K562 (cell line): ENCODE measurements around the gene BTG2. TPM values are rescaled to one million over a fixed set of nuclear protein-coding genes. Genes with fewer than 3 reads are reported as not detected.

Source experiments
- CHD4 ChIP-seq: fragments of 200-600 bp; sonication (generic); IDR thresholded peaks from 3 replicates; pipeline ENCODE4 v1.6.1; 2012; ENCODE audit warnings: low read depth, mild to moderate bottlenecking, mixed read lengths, low read length, inconsistent platforms; ENCODE audit not compliant: insufficient read depth, insufficient replicate concordance, poor library complexity, severe bottlenecking
- ELK1 ChIP-seq: sonication (generic); formaldehyde crosslinking; IDR thresholded peaks from 2 replicates; pipeline ENCODE4 v1.8.1; 2022; ENCODE audit warnings: missing genetic modification reagents
- ETV5 ChIP-seq: sonication (generic); formaldehyde crosslinking; IDR thresholded peaks from 2 replicates; pipeline ENCODE4 v1.4.0; 2020; ENCODE audit warnings: low read depth, mild to moderate bottlenecking, missing genetic modification reagents
- FIP1L1 ChIP-seq: fragments of 200-400 bp; formaldehyde crosslinking; IDR thresholded peaks from 2 replicates; pipeline ENCODE4 v1.6.1; 2018; ENCODE audit warnings: mild to moderate bottlenecking, low read depth, low read length; ENCODE audit not compliant: poor library complexity, severe bottlenecking
- GATAD2A ChIP-seq: fragments of 450-650 bp; IDR thresholded peaks from 2 replicates; pipeline ENCODE4 v1.6.1; 2017
- GMEB1 ChIP-seq: fragments of 250-450 bp; sonication (Bioruptor Pico); IDR thresholded peaks from 2 replicates; pipeline ENCODE4 v1.4.0; 2020; ENCODE audit warnings: mild to moderate bottlenecking
- HCFC1 ChIP-seq: IDR thresholded peaks from 2 replicates; pipeline ENCODE4 v1.6.1; 2012; ENCODE audit warnings: low read depth, low read length, improper control_type of control experiment
- HNRNPH1 ChIP-seq: fragments of 200-400 bp; formaldehyde crosslinking; optimal IDR thresholded peaks from 2 replicates; pipeline ENCODE3; 2017; ENCODE audit warnings: low read depth, mild to moderate bottlenecking, low read length, moderate library complexity
- PBX2 ChIP-seq, 2 experiments: IDR thresholded peaks in 1 of 2; conservative IDR thresholded peaks in 1 of 2; 2 replicates each; pipeline ENCODE4 v1.6.1; 2016; ENCODE audit warnings: low read depth in 2 of 2, mild to moderate bottlenecking in 1 of 2, missing compliant biosample characterization in 1 of 2, missing genetic modification characterization in 1 of 2, moderate library complexity in 1 of 2
- PHF20 ChIP-seq: fragments of 450-650 bp; IDR thresholded peaks from 2 replicates; pipeline ENCODE4 v1.6.1; 2018; ENCODE audit not compliant: partially characterized antibody
- SLC30A9 ChIP-seq: fragments of 250-450 bp; sonication (Bioruptor Pico); IDR thresholded peaks from 2 replicates; pipeline ENCODE4 v1.8.0; 2022; ENCODE audit warnings: mild to moderate bottlenecking, moderate library complexity
- SRSF9 ChIP-seq: fragments of 200-400 bp; formaldehyde crosslinking; IDR thresholded peaks from 2 replicates; pipeline ENCODE4 v1.6.1; 2017; ENCODE audit warnings: low read depth, low read length, borderline replicate concordance
- TAF1 ChIP-seq: IDR thresholded peaks from 2 replicates; pipeline ENCODE4 v1.6.1; 2011; ENCODE audit warnings: mild to moderate bottlenecking, low read length, moderate library complexity; ENCODE audit not compliant: insufficient read depth, control insufficient read depth, severe bottlenecking; ENCODE audit errors: extremely low read depth
- TEAD1 ChIP-seq, 2 experiments: fragments of 450-650 bp in 1 of 2; sonication (generic) in 1 of 2; formaldehyde crosslinking; IDR thresholded peaks; 2 replicates each; pipeline versions ENCODE4 v1.4.0 to v1.8.0; 2020 to 2022; ENCODE audit warnings: mild to moderate bottlenecking in 2 of 2, missing genetic modification reagents in 1 of 2
- TEAD4 ChIP-seq, 2 experiments: sonication (generic) in 1 of 2; formaldehyde crosslinking in 1 of 2; IDR thresholded peaks; 2 replicates each; pipeline versions ENCODE4 v1.6.1 to v1.8.0; 2012 to 2022; ENCODE audit warnings: borderline replicate concordance in 1 of 2, inconsistent platforms in 1 of 2, low read length in 1 of 2, mild to moderate bottlenecking in 1 of 2, missing genetic modification reagents in 1 of 2
- ZKSCAN3 ChIP-seq: fragments of 250-450 bp; sonication (Bioruptor Pico); IDR thresholded peaks from 2 replicates; pipeline ENCODE4 v1.4.0; 2020
- ZNF280A ChIP-seq: fragments of 450-650 bp; IDR thresholded peaks from 2 replicates; pipeline ENCODE4 v1.6.1; 2018; ENCODE audit warnings: mild to moderate bottlenecking, low read depth; ENCODE audit not compliant: partially characterized antibody
- ZNF316 ChIP-seq: fragments of 450-650 bp; IDR thresholded peaks from 2 replicates; pipeline ENCODE4 v1.6.1; 2016
- ZNF766 ChIP-seq: fragments of 200-800 bp; sonication (Bioruptor generic); conservative IDR thresholded peaks from 2 replicates; pipeline ENCODE4 v1.6.1; 2016; ENCODE audit warnings: missing genetic modification characterization, missing compliant biosample characterization
- polyA plus RNA-seq, 8 experiments: library from polyadenylated mRNA; depleted of rRNA in 4 of 8; stranded (reverse) in 5 of 8; unstranded in 3 of 8; fragments of >200 nt; fragmentation: Nextera tagmentation in 2 of 8; fragmentation: Illumina TruSeq in 1 of 8; extraction: Ambion mirVana in 2 of 8; extraction: Trizol in 1 of 8; gene quantifications; 2 replicates each; pipeline versions ENCODE4 v1.2.1 to v1.2.3, GENCODE V29; 2011 to 2014; ENCODE audit warnings: inconsistent platforms in 1 of 8, missing spikeins in 1 of 8
- total RNA-seq, 7 experiments: library from RNA; depleted of rRNA in 6 of 7; stranded (reverse); fragments of >200 nt in 6 of 7; fragmentation: Illumina TruSeq in 2 of 7; extraction: Trizol in 2 of 7; gene quantifications; 2 replicates each; pipeline versions ENCODE4 v1.2.1 to v1.2.3, GENCODE V29; 2011 to 2021; ENCODE audit warnings: low replicate concordance in 1 of 7

BTG2 gene
- total and polyA plus RNA-seq, 9 of the 15 experiments (the other 6 are each of a cell fraction or from before 2014, with no cell fraction given), result 2.3 to 41.9 (median 8.7) TPM

- TF ChIP-seq TEAD4 (IDR thresholded peaks at IDR 0.05; ENCODE audit: low read length), result peak; percentile 94
- TF ChIP-seq TEAD4 (CRISPR knock-in tag; IDR thresholded peaks at IDR 0.05; ENCODE audit: borderline replicate concordance), result no peak
- TF ChIP-seq SLC30A9 (CRISPR knock-in tag), result no peak
- TF ChIP-seq PHF20, result peak; percentile 10
- no peak for TF ChIP-seq FIP1L1
- TF ChIP-seq HCFC1, result no peak
- TF ChIP-seq ELK1, result no peak
- peak; percentile 4 to 82; a peak in 2 of 4 replicates for TF ChIP-seq TEAD1 (CRISPR knock-in tag; IDR thresholded peaks at IDR 0.05)
- TF ChIP-seq ZNF766 (CRISPR knock-in tag), result peak; percentile 78
- TF ChIP-seq SRSF9, result no peak
- TF ChIP-seq ZNF316, result no peak
- TF ChIP-seq ZNF280A, result no peak
- no peak for TF ChIP-seq GMEB1 (CRISPR knock-in tag)
- no peak for TF ChIP-seq PBX2 (CRISPR knock-in tag; IDR thresholded peaks at IDR 0.05; ENCODE audit: low read depth)
- TF ChIP-seq PBX2 (tag; conservative IDR thresholded peaks at IDR 0.05; ENCODE audit: low read depth), result 0 out of 2 replicates have a peak, but pooled peaks have one; percentile 17
- peak; percentile 63; the same call in 1 of the 2 replicates for TF ChIP-seq ETV5 (CRISPR knock-in tag)
- no peak for TF ChIP-seq CHD4
- peak; percentile 65 for TF ChIP-seq TAF1
- no peak for TF ChIP-seq HNRNPH1
- no peak for TF ChIP-seq ZKSCAN3 (CRISPR knock-in tag)
- peak; percentile 70; the same call in 1 of the 2 replicates for TF ChIP-seq GATAD2A
Observed at GRCh38 chr1:203306089-203306964, 1.0 kb downstream of the BTG2 start (continued).
